GM23338 (cell line): ENCODE data around the gene ZBTB45. TPM values are rescaled to one million over a fixed set of nuclear protein-coding genes. Genes with fewer than 3 reads are reported as not detected.

Experiments used
- ATAC-seq: fragments of 200-7000 bp; cut with Tn5 transposase; 3 replicates; pipeline ENCODE4 v1.9.1; 2020
- DNase-seq: peaks from one replicate; pipeline ENCODE4 v3.0.0-alpha.2; 2015; ENCODE audit warnings: low spot score
- H2AFZ ChIP-seq: fragments of 200-600 bp; sonication (generic); 2 replicates; pipeline ENCODE4 v1.8.0; 2016; ENCODE audit warnings: antibody characterized with exemption, mild to moderate bottlenecking, moderate library complexity
- H3F3A ChIP-seq: fragments of 200-600 bp; sonication (generic); replicated peaks from 2 replicates; pipeline ENCODE4 v1.8.0; 2017; ENCODE audit warnings: antibody characterized with exemption, mixed run types, low read depth
- H3K27ac ChIP-seq: fragments of 200-600 bp; sonication (generic); 2 replicates; pipeline ENCODE4 v1.6.1; 2016; ENCODE audit warnings: low read depth
- H3K27me3 ChIP-seq: fragments of 200-600 bp; sonication (generic); 2 replicates; pipeline ENCODE4 v1.8.0; 2016; ENCODE audit warnings: mild to moderate bottlenecking, mixed run types, moderate library complexity; ENCODE audit not compliant: insufficient read depth
- H3K36me3 ChIP-seq: fragments of 200-600 bp; sonication (generic); 2 replicates; pipeline ENCODE4 v1.8.0; 2016; ENCODE audit warnings: mild to moderate bottlenecking; ENCODE audit not compliant: insufficient read depth
- H3K4me1 ChIP-seq: fragments of 200-600 bp; sonication (generic); 2 replicates; pipeline ENCODE4 v1.8.0; 2016; ENCODE audit warnings: mild to moderate bottlenecking, moderate library complexity; ENCODE audit not compliant: insufficient read depth
- H3K4me2 ChIP-seq: fragments of 200-600 bp; sonication (generic); 2 replicates; pipeline ENCODE4 v1.7.1; 2017; ENCODE audit warnings: mixed run types
- H3K4me3 ChIP-seq: fragments of 200-600 bp; sonication (generic); 2 replicates; pipeline ENCODE4 v1.6.1; 2016; ENCODE audit warnings: mixed run types
- H3K79me2 ChIP-seq: fragments of 200-600 bp; sonication (generic); replicated peaks from 2 replicates; pipeline ENCODE4 v1.8.0; 2017; ENCODE audit warnings: mild to moderate bottlenecking; ENCODE audit not compliant: insufficient read depth
- H3K9me2 ChIP-seq: fragments of 200-600 bp; sonication (generic); 2 replicates; pipeline ENCODE4 v1.8.0; 2017; ENCODE audit not compliant: insufficient read depth
- H4K20me1 ChIP-seq: fragments of 200-600 bp; sonication (generic); replicated peaks from 2 replicates; pipeline ENCODE4 v1.8.0; 2017; ENCODE audit warnings: mild to moderate bottlenecking; ENCODE audit not compliant: insufficient read depth
- H3K27ac Mint-ChIP-seq: 2 replicates; pipeline ENCODE4 v1.8.0; 2020; ENCODE audit warnings: inconsistent platforms, mild to moderate bottlenecking, moderate library complexity, mixed read lengths
- H3K27me3 Mint-ChIP-seq: 3 replicates; pipeline ENCODE4 v1.8.0; 2022; ENCODE audit warnings: low read depth, mild to moderate bottlenecking, moderate library complexity, mixed read lengths, inconsistent platforms; ENCODE audit not compliant: insufficient read depth, poor library complexity
- H3K36me3 Mint-ChIP-seq: 3 replicates; pipeline ENCODE4 v1.8.0; 2021; ENCODE audit warnings: low read depth, mild to moderate bottlenecking, inconsistent platforms, moderate library complexity, mixed read lengths
- H3K4me1 Mint-ChIP-seq: 3 replicates; pipeline ENCODE4 v1.8.0; 2020; ENCODE audit warnings: mild to moderate bottlenecking, inconsistent platforms, mixed read lengths
- H3K4me3 Mint-ChIP-seq: 3 replicates; pipeline ENCODE4 v1.8.0; 2021; ENCODE audit warnings: moderate library complexity, mild to moderate bottlenecking, inconsistent platforms, mixed read lengths
- H3K9me3 Mint-ChIP-seq: 3 replicates; pipeline ENCODE4 v1.8.0; 2020; ENCODE audit warnings: moderate library complexity, mild to moderate bottlenecking, inconsistent platforms, mixed read lengths
- CTCF ChIP-seq, 2 experiments: fragments of 200-600 bp in 1 of 2; sonication (generic) in 1 of 2; conservative IDR thresholded peaks; 2 replicates each; pipeline versions ENCODE4 v1.5.1 to v1.6.1; 2016 to 2017; ENCODE audit warnings: antibody characterized with exemption in 2 of 2, low read depth in 2 of 2, mild to moderate bottlenecking in 2 of 2, moderate library complexity in 1 of 2
- ETS1 ChIP-seq: IDR thresholded peaks from 2 replicates; pipeline ENCODE4 v1.6.1; 2016; ENCODE audit warnings: antibody characterized with exemption
- EZH2phosphoT487 ChIP-seq: fragments of 200-600 bp; sonication (generic); IDR thresholded peaks from one replicate; pipeline ENCODE4 v1.8.1; 2018; ENCODE audit warnings: antibody characterized with exemption; ENCODE audit not compliant: unreplicated experiment
- JUNB ChIP-seq: IDR thresholded peaks from one replicate; pipeline ENCODE4 v1.6.1; 2016; ENCODE audit warnings: antibody characterized with exemption; ENCODE audit not compliant: unreplicated experiment
- POLR2AphosphoS5 ChIP-seq: IDR thresholded peaks from 2 replicates; pipeline ENCODE4 v1.6.1; 2016; ENCODE audit warnings: antibody characterized with exemption, low read depth
- STAT1 ChIP-seq: IDR thresholded peaks from one replicate; pipeline ENCODE4 v1.6.1; 2016; ENCODE audit warnings: antibody characterized with exemption; ENCODE audit not compliant: unreplicated experiment
- ZNF114 ChIP-seq: fragments of 250-450 bp; sonication (Bioruptor Pico); IDR thresholded peaks from 2 replicates; pipeline ENCODE4 v1.5.0; 2020; ENCODE audit warnings: mild to moderate bottlenecking, moderate library complexity
- ZNF331 ChIP-seq: fragments of 250-450 bp; sonication (Bioruptor Pico); IDR thresholded peaks from 2 replicates; pipeline ENCODE4 v1.5.0; 2020; ENCODE audit warnings: low read depth, mild to moderate bottlenecking, moderate library complexity
- ZNF462 ChIP-seq: fragments of 250-450 bp; sonication (Bioruptor Pico); IDR thresholded peaks from 2 replicates; pipeline ENCODE4 v1.5.0; 2020; ENCODE audit warnings: mild to moderate bottlenecking, moderate library complexity
- polyA plus RNA-seq: library from polyadenylated mRNA; unstranded; fragments of >200 nt; fragmentation: Nextera tagmentation; extraction: Ambion mirVana; gene quantifications from 2 replicates; pipeline ENCODE4 v1.2.1, GENCODE V29; 2016
- total RNA-seq: library from RNA; depleted of rRNA; stranded (reverse); fragments of >200 nt; shearing (Covaris generic); gene quantifications from 2 replicates; pipeline ENCODE4 v1.2.3, GENCODE V29; 2014
- TF ChIP-seq, protein P1 (sequence below): IDR thresholded peaks from one replicate; pipeline ENCODE4 v1.6.1; 2018; ENCODE audit warnings: antibody characterized with exemption; ENCODE audit not compliant: unreplicated experiment

Gene ZBTB45
- total and polyA plus RNA-seq, 2 experiments from 2014 or later = 9.5 to 10.4 TPM

GRCh38 chr19:58558623-58559274, 39.1 kb upstream of the ZBTB45 start (continued):
- TF ChIP-seq, protein P1, sequence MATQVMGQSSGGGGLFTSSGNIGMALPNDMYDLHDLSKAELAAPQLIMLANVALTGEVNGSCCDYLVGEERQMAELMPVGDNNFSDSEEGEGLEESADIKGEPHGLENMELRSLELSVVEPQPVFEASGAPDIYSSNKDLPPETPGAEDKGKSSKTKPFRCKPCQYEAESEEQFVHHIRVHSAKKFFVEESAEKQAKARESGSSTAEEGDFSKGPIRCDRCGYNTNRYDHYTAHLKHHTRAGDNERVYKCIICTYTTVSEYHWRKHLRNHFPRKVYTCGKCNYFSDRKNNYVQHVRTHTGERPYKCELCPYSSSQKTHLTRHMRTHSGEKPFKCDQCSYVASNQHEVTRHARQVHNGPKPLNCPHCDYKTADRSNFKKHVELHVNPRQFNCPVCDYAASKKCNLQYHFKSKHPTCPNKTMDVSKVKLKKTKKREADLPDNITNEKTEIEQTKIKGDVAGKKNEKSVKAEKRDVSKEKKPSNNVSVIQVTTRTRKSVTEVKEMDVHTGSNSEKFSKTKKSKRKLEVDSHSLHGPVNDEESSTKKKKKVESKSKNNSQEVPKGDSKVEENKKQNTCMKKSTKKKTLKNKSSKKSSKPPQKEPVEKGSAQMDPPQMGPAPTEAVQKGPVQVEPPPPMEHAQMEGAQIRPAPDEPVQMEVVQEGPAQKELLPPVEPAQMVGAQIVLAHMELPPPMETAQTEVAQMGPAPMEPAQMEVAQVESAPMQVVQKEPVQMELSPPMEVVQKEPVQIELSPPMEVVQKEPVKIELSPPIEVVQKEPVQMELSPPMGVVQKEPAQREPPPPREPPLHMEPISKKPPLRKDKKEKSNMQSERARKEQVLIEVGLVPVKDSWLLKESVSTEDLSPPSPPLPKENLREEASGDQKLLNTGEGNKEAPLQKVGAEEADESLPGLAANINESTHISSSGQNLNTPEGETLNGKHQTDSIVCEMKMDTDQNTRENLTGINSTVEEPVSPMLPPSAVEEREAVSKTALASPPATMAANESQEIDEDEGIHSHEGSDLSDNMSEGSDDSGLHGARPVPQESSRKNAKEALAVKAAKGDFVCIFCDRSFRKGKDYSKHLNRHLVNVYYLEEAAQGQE = no peak
- TF ChIP-seq JUNB (no peak), ZNF114 (CRISPR knock-in tag) (no peak), STAT1 (no peak), POLR2AphosphoS5 (peak; percentile 78), EZH2phosphoT487 (no peak), ZNF331 (no peak)

DNA sequence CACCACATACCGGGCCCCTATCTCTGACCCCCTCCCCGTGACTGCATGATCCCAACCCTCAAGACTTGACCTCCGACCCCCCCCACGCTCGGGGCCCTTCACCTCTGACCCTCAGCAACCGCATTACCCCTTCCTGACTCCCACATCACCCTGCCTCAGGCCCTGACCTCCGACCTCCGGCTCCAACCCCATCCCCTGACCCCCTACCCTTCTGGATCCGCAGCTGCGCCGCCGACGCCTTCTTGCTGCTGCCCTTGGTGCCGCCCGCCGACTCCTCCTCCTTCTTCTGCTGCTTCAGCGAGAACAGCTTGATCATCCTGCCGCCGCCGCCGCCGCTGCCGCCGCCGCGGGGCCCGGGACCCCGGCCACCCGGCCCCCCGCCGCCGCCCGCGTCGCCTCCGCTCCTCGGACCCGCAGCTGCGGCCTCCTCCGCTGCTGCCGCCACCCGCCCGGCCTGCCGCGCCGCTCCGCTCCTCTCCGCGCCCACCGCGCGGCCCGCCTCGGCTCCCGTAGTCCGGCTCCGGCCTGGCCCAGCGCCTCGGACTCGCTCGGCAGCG, 38.5 kb upstream of the ZBTB45 start, which contains the start of gene UBE2M:
UBE2M (minus strand) TSS at position 546 of the 557 bp plus-strand sequence; CDS start at position 316, 230 bp downstream.
- H3K27me3 Mint-ChIP-seq = peaks cover 64% of the 10 kb centered on the region
- Histone ChIP-seq H4K20me1 (no peaks in the 10 kb centered on the region; the same call in 1 of the 2 replicates), H3K4me2 (peak within 1 kb of the TSS; percentile 98), H3K27me3 (peaks cover 32% of the 10 kb centered on the region), H3K36me3 (0 out of 2 replicates have a peak, but pooled peaks cover 2% of the 10 kb centered on the region), H3K27ac (peak within 1 kb of the TSS; percentile 98), H3K9me2 (peaks cover 5% of the 10 kb centered on the region; the same call in 1 of the 2 replicates), H3K4me1 (peaks cover 23% of the 10 kb centered on the region), H2AFZ (no peak within 1 kb of the TSS), H3K4me3 (peak within 1 kb of the TSS; percentile 84), H3K79me2 (peaks cover 20% of the 10 kb centered on the region), H3F3A (peaks cover 54% of the 10 kb centered on the region)
- peaks cover 45% of the 10 kb centered on the region for H3K4me1 Mint-ChIP-seq
- ATAC-seq (no peak), DNase-seq (peak; percentile 63)
- TF ChIP-seq ETS1 (no peak), ZNF462 (CRISPR knock-in tag) (no peak), ZNF114 (CRISPR knock-in tag) (no peak), CTCF (conservative IDR thresholded peaks at IDR 0.05; ENCODE audit: low read depth in 2 of 2) (no peak)
- peaks cover 8% of the 10 kb centered on the region; the same call in 2 of the 3 replicates for H3K9me3 Mint-ChIP-seq
- peaks cover 39% of the 10 kb centered on the region for H3K36me3 Mint-ChIP-seq
- H3K27ac Mint-ChIP-seq = peak within 1 kb of the TSS; percentile 100
- H3K4me3 Mint-ChIP-seq = peak within 1 kb of the TSS; percentile 97
